CD4-positive, CD25-positive, alpha-beta regulatory T cell (primary cell): ENCODE measurements around the gene CPSF6. TPM values are rescaled to one million over a fixed set of nuclear protein-coding genes. Genes with fewer than 3 reads are reported as not detected.
"Not testable (repeated sequence)": the region's sequence is repeated elsewhere in the genome, so short reads cannot be mapped to it uniquely, and the experiment has no call there.

Source experiments
- ATAC-seq, 2 donors: fragments of 150-1000 bp; cut with Tn5 transposase; one replicate each; pipeline ENCODE4 v1.10.0; 2021; ENCODE audit warnings: low read depth in 2 of 2, moderate number of reproducible peaks in 2 of 2, moderate library complexity in 1 of 2
- DNase-seq, 3 donors: peaks; one replicate each; pipeline versions ENCODE4 v3.0.0 to v3.0.0-alpha.2; 2012 to 2022; ENCODE audit warnings: mixed read lengths in 1 of 3
- H3K27ac ChIP-seq: one replicate; pipeline ENCODE4 v1.7.0; 2013; ENCODE audit warnings: mild to moderate bottlenecking, low read length; ENCODE audit not compliant: insufficient read depth, poor library complexity, severe bottlenecking
- H3K27me3 ChIP-seq: one replicate; pipeline ENCODE4 v1.7.0; 2013; ENCODE audit warnings: low read length; ENCODE audit not compliant: control insufficient read depth, insufficient read depth
- H3K36me3 ChIP-seq: one replicate; pipeline ENCODE4 v1.7.0; 2013; ENCODE audit warnings: mild to moderate bottlenecking, low read length, moderate library complexity; ENCODE audit not compliant: control insufficient read depth, insufficient read depth
- H3K4me1 ChIP-seq: 2 replicates; pipeline ENCODE4 v1.7.0; 2013; ENCODE audit warnings: mild to moderate bottlenecking, low read length; ENCODE audit not compliant: insufficient read depth, control insufficient read depth, poor library complexity, severe bottlenecking
- H3K4me3 ChIP-seq: one replicate; pipeline ENCODE4 v1.7.0; 2013; ENCODE audit warnings: low read depth, mild to moderate bottlenecking, low read length, moderate library complexity
- H3K9me3 ChIP-seq, 2 experiments: 1 replicate in 1 of 2; 2 replicates in 1 of 2; pipeline ENCODE4 v1.7.0; 2013; ENCODE audit warnings: low read length in 2 of 2, mild to moderate bottlenecking in 1 of 2, moderate library complexity in 1 of 2; ENCODE audit not compliant: control insufficient read depth in 2 of 2
- H3K27ac Mint-ChIP-seq, 3 donors: one replicate each; pipeline ENCODE4 v1.8.0; 2020 to 2022; ENCODE audit warnings: mild to moderate bottlenecking in 3 of 3, mixed read lengths in 3 of 3, moderate library complexity in 2 of 3
- H3K27me3 Mint-ChIP-seq: one replicate; pipeline ENCODE4 v1.8.0; 2022; ENCODE audit warnings: mild to moderate bottlenecking, mixed read lengths
- H3K36me3 Mint-ChIP-seq: one replicate; pipeline ENCODE4 v1.8.0; 2020; ENCODE audit warnings: mixed read lengths
- H3K4me1 Mint-ChIP-seq, 4 donors: one replicate each; pipeline ENCODE4 v1.8.0; 2020 to 2022; ENCODE audit warnings: mixed read lengths in 4 of 4, mild to moderate bottlenecking in 1 of 4
- H3K4me3 Mint-ChIP-seq, 4 donors: one replicate each; pipeline ENCODE4 v1.8.0; 2020 to 2022; ENCODE audit warnings: mild to moderate bottlenecking in 4 of 4, mixed read lengths in 4 of 4, moderate library complexity in 3 of 4
- H3K9me3 Mint-ChIP-seq, 7 donors: one replicate each; pipeline ENCODE4 v1.8.0; 2020 to 2022; ENCODE audit warnings: mixed read lengths in 7 of 7, mild to moderate bottlenecking in 3 of 7, moderate library complexity in 2 of 7
- polyA plus RNA-seq, 4 donors: library from polyadenylated mRNA; unstranded; fragments of 300-500 nt; fragmentation: Illumina TruSeq; gene quantifications; one replicate each; pipeline ENCODE4 v1.2.3, GENCODE V29; 2021
- total RNA-seq: library from RNA; stranded (reverse); gene quantifications from one replicate; pipeline ENCODE4 v1.2.3, GENCODE V29; 2022

Gene CPSF6
- total and polyA plus RNA-seq, 5 donors from 2014 or later = 49.6 to 88.3 (median 57.5) TPM

- H3K27ac ChIP-seq = no peak overlapping the region
- Mint-ChIP-seq H3K27me3 (no peaks in the 10 kb centered on the region), H3K27ac (no peak overlapping the region), H3K4me1 (peaks cover 5 to 26% (median 21%) of the 10 kb centered on the region in 4 donors), H3K4me3 (no peak overlapping the region), H3K36me3 (peaks cover 31% of the 10 kb centered on the region), H3K9me3 (no peaks in the 10 kb centered on the region)
- no peaks in the 10 kb centered on the region for H3K27me3 ChIP-seq
- H3K4me3 ChIP-seq = no peak overlapping the region
- DNase-seq = no peak
- H3K9me3 ChIP-seq = no peaks in the 10 kb centered on the region
- no peak for ATAC-seq
- no peaks in the 10 kb centered on the region for H3K4me1 ChIP-seq
- peaks cover 36% of the 10 kb centered on the region for H3K36me3 ChIP-seq
Measured at GRCh38 chr12:69265205-69265604, 25.8 kb downstream of the CPSF6 start.

DNA sequence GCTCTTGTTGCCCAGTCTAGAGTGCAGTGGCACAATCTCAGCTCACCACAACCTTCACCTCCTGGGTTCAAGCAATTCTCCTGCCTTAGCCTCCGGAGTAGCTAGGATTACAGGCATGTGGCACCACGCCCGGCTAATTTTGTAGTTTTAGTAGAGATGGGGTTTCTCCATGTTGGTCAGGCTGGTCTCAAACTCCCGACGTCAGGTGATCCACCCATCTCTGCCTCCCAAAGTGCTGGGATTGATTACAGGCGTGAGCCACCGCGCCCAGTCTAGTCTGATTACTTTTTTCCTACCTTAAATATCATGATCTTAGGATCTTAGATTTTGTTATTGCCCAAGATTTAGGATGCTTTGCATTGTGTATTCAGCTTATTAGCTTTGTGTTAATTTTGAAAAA lies 26.3 kb downstream of the CPSF6 start:
- H3K4me1 Mint-ChIP-seq = peaks cover 9 to 29% (median 21%) of the 10 kb centered on the region in 4 donors
- not testable (repeated sequence) for H3K4me3 ChIP-seq, H3K9me3 ChIP-seq, H3K27me3 ChIP-seq, H3K27ac ChIP-seq, DNase-seq, H3K27me3 Mint-ChIP-seq, H3K4me3 Mint-ChIP-seq, ATAC-seq, H3K4me1 ChIP-seq, H3K27ac Mint-ChIP-seq, H3K9me3 Mint-ChIP-seq
- peaks cover 27% of the 10 kb centered on the region for H3K36me3 Mint-ChIP-seq
- peaks cover 32% of the 10 kb centered on the region for H3K36me3 ChIP-seq

GRCh38 chr12:69266036-69266635 lies 26.8 kb downstream of the CPSF6 start:
- peaks cover 27% of the 10 kb centered on the region for H3K36me3 ChIP-seq
- DNase-seq = no peak
- no peak for ATAC-seq
- Mint-ChIP-seq H3K4me3 (no peak overlapping the region), H3K4me1 (peaks cover 13 to 33% (median 23%) of the 10 kb centered on the region in 4 donors), H3K27ac (no peak overlapping the region), H3K27me3 (no peaks in the 10 kb centered on the region), H3K9me3 (no peaks in the 10 kb centered on the region), H3K36me3 (peaks cover 22% of the 10 kb centered on the region)
- no peaks in the 10 kb centered on the region for H3K4me1 ChIP-seq
- H3K9me3 ChIP-seq = no peaks in the 10 kb centered on the region
- H3K4me3 ChIP-seq = no peak overlapping the region
- no peaks in the 10 kb centered on the region for H3K27me3 ChIP-seq
- H3K27ac ChIP-seq = no peak overlapping the region

- no peaks in the 10 kb centered on the region for H3K27me3 ChIP-seq
- H3K9me3 ChIP-seq = no peaks in the 10 kb centered on the region
- Mint-ChIP-seq H3K27ac (no peak overlapping the region), H3K4me1 (peaks cover 30 to 43% (median 33%) of the 10 kb centered on the region in 4 donors), H3K9me3 (no peaks in the 10 kb centered on the region), H3K36me3 (peaks cover 6% of the 10 kb centered on the region), H3K27me3 (no peaks in the 10 kb centered on the region), H3K4me3 (no peak overlapping the region)
- H3K4me3 ChIP-seq = no peak overlapping the region
- H3K27ac ChIP-seq = no peak overlapping the region
- DNase-seq (no peak), ATAC-seq (no peak)
- peaks cover 3% of the 10 kb centered on the region for H3K36me3 ChIP-seq
- H3K4me1 ChIP-seq = peaks cover under 1% of the 10 kb centered on the region
Measured at GRCh38 chr12:69269736-69270135, 30.4 kb downstream of the CPSF6 start.

- H3K4me1 Mint-ChIP-seq = peaks cover 29 to 59% (median 44%) of the 10 kb centered on the region in 4 donors
- H3K36me3 Mint-ChIP-seq = no peaks in the 10 kb centered on the region
- H3K9me3 ChIP-seq = no peaks in the 10 kb centered on the region
- DNase-seq (no peak), ATAC-seq (no peak)
- no peak overlapping the region for H3K4me3 ChIP-seq
- H3K27me3 Mint-ChIP-seq = no peaks in the 10 kb centered on the region
- no peaks in the 10 kb centered on the region for H3K36me3 ChIP-seq
- H3K27ac ChIP-seq = no peak overlapping the region
- H3K9me3 Mint-ChIP-seq = no peaks in the 10 kb centered on the region
- H3K4me3 Mint-ChIP-seq = no peak overlapping the region
- peaks cover 22% of the 10 kb centered on the region for H3K4me1 ChIP-seq
- no peaks in the 10 kb centered on the region for H3K27me3 ChIP-seq
- H3K27ac Mint-ChIP-seq = peak overlapping the region in 1 of 3 donors; percentile 11
Measured at GRCh38 chr12:69272511-69272910, 33.1 kb downstream of the CPSF6 start.

GRCh38 chr12:69274861-69275260 lies 35.5 kb downstream of the CPSF6 start:
- ATAC-seq (no peak), DNase-seq (no peak)
- peaks cover 23 to 60% (median 46%) of the 10 kb centered on the region in 4 donors for H3K4me1 Mint-ChIP-seq
- H3K36me3 Mint-ChIP-seq = no peaks in the 10 kb centered on the region
- H3K9me3 ChIP-seq = no peaks in the 10 kb centered on the region
- no peaks in the 10 kb centered on the region for H3K27me3 Mint-ChIP-seq
- H3K27ac ChIP-seq = peak overlapping the region; percentile 3
- no peak overlapping the region for H3K4me3 Mint-ChIP-seq
- peaks cover 0 to 2% (median 0%) of the 10 kb centered on the region in 7 donors for H3K9me3 Mint-ChIP-seq
- H3K27me3 ChIP-seq = no peaks in the 10 kb centered on the region
- no peak overlapping the region for H3K4me3 ChIP-seq
- H3K4me1 ChIP-seq = peaks cover 22% of the 10 kb centered on the region
- H3K36me3 ChIP-seq = no peaks in the 10 kb centered on the region
- H3K27ac Mint-ChIP-seq = peak overlapping the region in 1 of 3 donors; percentile 83

- ATAC-seq (peak; percentile 40 to 48), DNase-seq (peak in 2 of 3 donors; percentile 20 to 46)
- Histone ChIP-seq H3K4me3 (no peak overlapping the region), H3K36me3 (no peaks in the 10 kb centered on the region), H3K27me3 (no peaks in the 10 kb centered on the region), H3K9me3 (no peaks in the 10 kb centered on the region), H3K4me1 (peaks cover 22% of the 10 kb centered on the region), H3K27ac (peak overlapping the region; percentile 3)
- H3K4me3 Mint-ChIP-seq = peak overlapping the region; percentile 1 to 53 (median 4)
- H3K4me1 Mint-ChIP-seq = peaks cover 16 to 57% (median 43%) of the 10 kb centered on the region in 4 donors
- H3K9me3 Mint-ChIP-seq = peaks cover 0 to 2% (median 0%) of the 10 kb centered on the region in 7 donors
- H3K27ac Mint-ChIP-seq = peak overlapping the region; percentile 17 to 70 (median 21)
- H3K27me3 Mint-ChIP-seq = no peaks in the 10 kb centered on the region
- H3K36me3 Mint-ChIP-seq = no peaks in the 10 kb centered on the region
Measured at GRCh38 chr12:69275471-69275891, 36.1 kb downstream of the CPSF6 start.
